ENCODE results near the gene MACROH2A2.

DNA sequence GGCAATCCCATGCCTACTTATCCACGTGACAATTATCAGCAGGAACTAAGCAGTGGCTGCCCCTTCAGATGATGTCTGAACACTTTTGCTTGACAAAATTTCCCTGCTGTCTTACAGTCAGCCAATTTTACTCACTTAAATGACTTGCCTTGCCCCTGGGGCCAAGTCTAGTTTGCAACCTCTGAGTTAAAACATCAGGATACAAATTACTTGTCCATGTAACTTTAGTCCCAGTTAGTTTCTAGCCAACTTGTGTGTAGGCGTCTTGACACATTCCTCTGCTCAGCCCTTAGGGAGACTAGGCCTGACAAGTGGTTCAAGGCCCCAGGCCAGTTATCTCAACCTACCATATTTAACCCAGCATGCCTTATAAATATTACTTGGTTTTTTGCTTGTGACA is 105.5 kb downstream of the MACROH2A2 start:
- TF ChIP-seq, protein P1, sequence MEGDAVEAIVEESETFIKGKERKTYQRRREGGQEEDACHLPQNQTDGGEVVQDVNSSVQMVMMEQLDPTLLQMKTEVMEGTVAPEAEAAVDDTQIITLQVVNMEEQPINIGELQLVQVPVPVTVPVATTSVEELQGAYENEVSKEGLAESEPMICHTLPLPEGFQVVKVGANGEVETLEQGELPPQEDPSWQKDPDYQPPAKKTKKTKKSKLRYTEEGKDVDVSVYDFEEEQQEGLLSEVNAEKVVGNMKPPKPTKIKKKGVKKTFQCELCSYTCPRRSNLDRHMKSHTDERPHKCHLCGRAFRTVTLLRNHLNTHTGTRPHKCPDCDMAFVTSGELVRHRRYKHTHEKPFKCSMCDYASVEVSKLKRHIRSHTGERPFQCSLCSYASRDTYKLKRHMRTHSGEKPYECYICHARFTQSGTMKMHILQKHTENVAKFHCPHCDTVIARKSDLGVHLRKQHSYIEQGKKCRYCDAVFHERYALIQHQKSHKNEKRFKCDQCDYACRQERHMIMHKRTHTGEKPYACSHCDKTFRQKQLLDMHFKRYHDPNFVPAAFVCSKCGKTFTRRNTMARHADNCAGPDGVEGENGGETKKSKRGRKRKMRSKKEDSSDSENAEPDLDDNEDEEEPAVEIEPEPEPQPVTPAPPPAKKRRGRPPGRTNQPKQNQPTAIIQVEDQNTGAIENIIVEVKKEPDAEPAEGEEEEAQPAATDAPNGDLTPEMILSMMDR (IDR thresholded peaks at IDR 0.05), result no peak
- TF ChIP-seq POLR2A (IDR thresholded peaks at IDR 0.05) (no peak), POLR2AphosphoS5 (IDR thresholded peaks at IDR 0.05; ENCODE audit: insufficient read depth in 1 of 2, low read depth in 1 of 2) (no peak)
